COLO668 (cell line): Measurements from ENCODE around the gene RASAL2.

Source experiments
- DNase-seq: peaks from one replicate; lab custom pipeline; 2025; ENCODE audit not compliant: unreplicated experiment; lab: John Stamatoyannopoulos, UW

Gene RASAL2

GRCh38 chr1:178434360-178434759 is 340.5 kb downstream of the RASAL2 start:
- no peak for DNase-seq

DNA sequence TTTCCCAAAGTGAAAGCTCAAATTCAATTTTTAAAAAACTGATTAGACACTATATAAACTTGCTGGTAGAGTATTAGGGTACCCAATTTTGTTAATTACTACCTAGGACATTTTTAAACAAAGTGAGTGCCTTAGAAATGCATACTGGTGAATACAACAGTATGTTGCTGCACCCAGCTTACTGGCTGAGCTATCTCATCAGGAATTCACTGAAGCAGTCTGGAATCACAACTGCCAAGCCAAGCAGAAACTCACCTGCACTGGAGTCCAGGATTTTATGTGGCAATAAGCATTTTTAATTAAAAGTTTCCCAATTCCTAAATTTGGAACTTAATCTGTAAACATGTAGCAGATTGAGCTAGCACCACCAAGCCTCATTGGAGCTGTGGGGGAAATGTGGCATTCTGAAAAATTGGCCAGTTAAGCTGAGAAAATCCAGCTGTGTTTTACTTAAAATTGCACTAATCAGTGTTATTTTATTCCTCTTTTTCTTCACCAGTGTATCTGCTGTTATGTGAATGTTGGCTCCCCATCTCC is 341.1 kb downstream of the RASAL2 start:
- no peak for DNase-seq

GRCh38 chr1:178436899-178437298 is 343.0 kb downstream of the RASAL2 start:
- no peak for DNase-seq

GRCh38 chr1:178438432-178438831 is 344.5 kb downstream of the RASAL2 start:
- DNase-seq = no peak

DNA sequence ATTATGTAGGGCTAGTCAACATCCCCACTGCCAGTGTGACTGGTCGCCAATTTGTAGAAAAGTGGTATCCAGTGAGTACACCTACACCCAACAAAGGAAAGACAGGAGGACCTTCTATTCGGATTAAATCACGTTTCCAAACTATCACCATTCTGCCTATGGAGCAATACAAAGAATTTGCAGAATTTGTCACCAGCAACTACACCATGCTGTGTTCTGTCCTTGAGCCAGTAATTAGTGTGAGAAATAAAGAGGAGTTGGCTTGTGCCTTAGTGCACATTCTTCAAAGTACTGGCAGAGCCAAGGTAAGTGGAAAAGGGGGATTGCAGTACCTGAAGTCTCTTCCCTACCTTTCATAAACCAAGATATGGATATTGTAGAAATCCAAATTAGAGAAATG is 349.0 kb downstream of the RASAL2 start:
- no peak for DNase-seq

DNA sequence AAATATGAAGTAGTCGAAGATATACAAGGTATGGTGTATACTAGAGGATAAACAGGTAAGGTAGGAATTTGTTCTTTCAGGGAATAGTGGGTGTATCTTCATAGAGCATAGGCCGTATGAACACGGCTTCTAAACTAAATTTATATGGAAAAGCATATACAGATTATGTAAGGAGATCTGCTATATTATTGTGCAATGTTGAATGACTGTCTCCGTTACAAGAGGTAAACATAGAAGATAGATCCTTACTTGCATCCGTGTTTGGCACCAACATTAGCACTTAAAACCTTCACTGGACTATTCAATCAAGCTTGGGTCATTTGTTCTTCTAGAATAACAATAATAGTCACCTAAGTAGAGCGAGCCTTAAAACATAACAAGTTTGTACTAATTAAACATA is 357.0 kb downstream of the RASAL2 start:
- DNase-seq = no peak

DNA sequence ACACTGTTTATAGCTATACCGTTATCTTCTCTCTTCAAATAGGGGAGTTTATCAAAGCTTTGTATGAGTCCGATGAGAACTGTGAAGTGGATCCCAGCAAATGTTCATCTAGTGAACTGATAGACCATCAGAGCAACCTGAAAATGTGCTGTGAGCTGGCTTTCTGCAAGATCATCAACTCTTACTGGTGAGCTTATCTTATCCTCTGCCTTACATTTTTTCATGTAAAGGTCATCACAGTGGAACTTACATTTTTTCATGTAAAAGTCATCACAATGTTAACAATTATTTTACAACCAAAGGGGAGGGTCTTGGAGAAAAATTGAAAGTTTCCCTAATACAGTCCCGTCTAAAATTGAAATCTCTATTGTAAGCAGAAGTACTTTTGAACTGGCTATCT is 357.6 kb downstream of the RASAL2 start:
- no peak for DNase-seq

GRCh38 chr1:178452013-178452412 is 358.1 kb downstream of the RASAL2 start:
- DNase-seq = no peak

DNA sequence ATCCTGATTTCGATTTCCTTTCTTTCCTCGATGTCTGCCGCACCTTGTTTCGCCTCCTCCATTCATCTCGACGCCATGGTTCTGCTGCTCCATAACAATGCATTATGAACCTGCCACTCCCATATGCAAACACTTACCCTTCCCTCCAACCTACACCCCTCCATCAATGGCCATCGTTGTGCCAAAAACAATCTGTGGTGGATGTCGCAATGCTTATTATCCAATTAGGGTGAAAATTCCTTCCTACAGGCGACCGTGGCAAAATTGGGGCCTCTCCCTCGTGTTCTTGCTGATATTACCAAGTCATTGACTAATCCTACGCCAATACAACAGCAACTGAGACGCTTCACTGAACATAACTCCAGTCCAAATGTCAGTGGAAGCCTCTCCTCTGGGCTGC is 362.6 kb downstream of the RASAL2 start:
- DNase-seq = no peak

- DNase-seq = no peak
Measured at GRCh38 chr1:178457651-178458050, 363.7 kb downstream of the RASAL2 start.

- DNase-seq = no peak
Measured at GRCh38 chr1:178458203-178458602, 364.3 kb downstream of the RASAL2 start.

GRCh38 chr1:178461104-178461503 is 367.2 kb downstream of the RASAL2 start:
- DNase-seq = no peak

DNA sequence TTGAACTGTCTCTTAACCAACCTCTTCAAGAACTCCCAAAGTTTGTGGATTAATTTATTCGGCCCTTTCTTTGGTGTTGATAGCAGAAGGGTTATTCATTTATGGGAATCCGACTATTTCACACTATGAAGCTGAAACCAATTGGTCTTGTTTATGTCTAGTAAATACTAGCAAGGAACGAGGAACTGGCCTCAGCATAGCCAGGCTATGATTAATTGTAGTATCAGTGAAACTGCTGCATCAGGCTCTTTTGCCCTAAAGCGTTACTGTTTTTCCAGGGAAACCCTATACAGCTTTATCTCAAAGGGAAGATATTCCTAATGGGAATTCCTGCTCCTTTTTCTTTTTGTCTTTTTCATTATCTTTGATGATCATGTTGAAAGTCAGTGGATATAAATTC is 367.8 kb downstream of the RASAL2 start:
- no peak for DNase-seq

- DNase-seq = no peak
Measured at GRCh38 chr1:178464141-178464540, 370.2 kb downstream of the RASAL2 start.

GRCh38 chr1:178464566-178464965 is 370.7 kb downstream of the RASAL2 start:
- no peak for DNase-seq

- DNase-seq = no peak
Measured at GRCh38 chr1:178465011-178465410, 371.1 kb downstream of the RASAL2 start.

GRCh38 chr1:178467837-178468236 is 373.9 kb downstream of the RASAL2 start:
- no peak for DNase-seq

DNA sequence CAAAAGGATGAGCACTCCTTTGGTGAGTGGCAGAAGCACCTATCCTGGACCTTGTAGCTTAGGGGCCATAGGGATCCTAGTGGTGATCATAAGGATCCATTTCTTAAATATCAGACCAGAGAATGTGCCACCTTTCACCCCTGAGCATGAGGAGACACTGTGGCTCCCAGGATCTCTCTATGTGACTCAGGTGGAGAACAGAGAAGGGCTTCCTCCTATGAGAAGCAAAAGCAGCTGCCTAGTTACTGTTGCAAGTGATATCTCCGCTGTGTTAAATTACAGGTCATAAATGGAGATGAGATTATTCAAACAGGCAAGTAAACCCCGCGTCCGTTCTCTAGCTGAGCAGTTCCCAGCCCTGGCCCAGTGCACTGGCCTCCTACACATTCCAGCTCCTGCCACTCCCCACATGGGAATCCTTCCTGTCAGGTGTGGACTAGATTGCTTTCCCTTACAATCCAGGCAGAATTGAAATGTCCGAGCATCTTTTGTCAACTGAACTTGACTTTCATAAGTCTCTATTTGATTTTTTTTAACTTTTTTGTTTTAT is 376.6 kb downstream of the RASAL2 start:
- DNase-seq = no peak

- no peak for DNase-seq
Measured at GRCh38 chr1:178472531-178472930, 378.6 kb downstream of the RASAL2 start.

DNA sequence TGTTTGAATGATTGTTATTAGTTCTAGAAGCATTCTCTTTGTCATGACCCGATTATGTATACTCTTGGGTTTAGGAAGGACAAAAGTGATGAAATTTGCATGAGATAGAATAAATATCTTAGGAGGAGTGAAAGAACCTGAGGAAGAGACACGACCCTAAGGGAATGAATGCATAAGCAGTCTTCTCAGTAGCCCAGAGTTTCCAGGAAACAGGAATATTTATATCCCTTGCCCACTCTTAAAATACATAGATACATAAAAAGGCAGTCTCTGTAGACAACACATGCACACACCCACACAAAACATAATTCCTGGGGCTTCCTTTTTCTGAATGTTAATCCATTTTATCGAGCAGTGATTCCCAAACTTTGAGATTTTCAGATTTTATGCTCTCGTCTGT is 383.5 kb downstream of the RASAL2 start:
- no peak for DNase-seq

DNA sequence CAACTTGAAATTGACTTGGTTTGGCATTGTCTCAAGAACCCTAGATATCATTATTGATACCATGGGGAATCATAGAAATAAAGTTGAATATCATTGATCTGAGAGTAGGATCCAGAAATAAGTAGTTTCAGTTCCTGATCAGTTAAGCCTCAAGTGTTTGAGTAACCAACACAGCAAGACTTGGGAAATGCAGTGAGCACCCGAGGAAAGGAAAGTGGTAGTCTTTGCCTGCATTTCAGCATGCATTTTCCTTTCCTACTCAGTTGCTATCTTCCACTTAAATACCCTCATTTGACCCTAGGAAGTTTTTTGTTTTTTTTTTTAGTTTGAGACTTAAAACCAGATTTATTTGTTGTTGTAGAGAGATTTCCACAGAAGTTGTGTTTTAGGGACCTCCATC is 383.9 kb downstream of the RASAL2 start:
- no peak for DNase-seq

DNA sequence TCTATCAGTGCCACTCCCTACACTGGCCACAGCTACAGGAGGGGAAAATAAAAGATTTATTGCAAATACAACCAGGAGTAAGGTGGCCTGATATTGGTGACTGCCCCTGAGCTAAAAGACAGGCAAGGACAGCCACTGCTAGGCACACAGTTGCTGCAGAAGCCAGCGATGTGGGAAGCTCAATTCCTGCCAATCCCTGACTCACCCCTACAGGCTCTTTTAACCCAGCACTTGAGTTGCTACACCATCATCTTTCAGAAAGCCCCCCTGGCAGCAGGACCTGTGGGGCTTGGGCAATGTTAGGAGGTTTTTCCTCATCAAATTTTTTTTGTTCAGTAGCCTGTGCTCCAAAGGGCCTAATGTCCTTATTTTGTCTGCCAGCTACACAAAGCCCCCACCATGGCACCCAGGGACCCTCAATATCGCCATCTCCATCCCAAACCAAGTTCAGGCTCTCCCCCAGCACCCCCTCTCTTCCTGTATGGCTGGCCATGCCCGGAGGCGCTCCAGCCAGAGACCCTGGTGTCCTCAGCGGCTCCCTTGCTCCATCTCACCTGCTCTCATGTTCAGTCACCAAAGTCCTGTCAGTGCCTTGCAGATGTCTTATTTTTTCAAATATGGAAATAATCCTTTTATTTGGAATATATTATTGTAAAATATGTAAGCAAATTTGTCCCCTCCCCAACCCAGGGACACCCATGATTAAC is 389.5 kb downstream of the RASAL2 start:
- no peak for DNase-seq

- no peak for DNase-seq
Measured at GRCh38 chr1:178484698-178485225, 390.9 kb downstream of the RASAL2 start.
